ENCODE measurements around the gene NTSR1.

The NTSR1 gene

GRCh38 chr20:62760856-62761758, 52.5 kb downstream of the NTSR1 start:
- no peak overlapping the region for H3K4me3 ChIP-seq (ENCODE audit: low read length)
- TF ChIP-seq, protein P1, sequence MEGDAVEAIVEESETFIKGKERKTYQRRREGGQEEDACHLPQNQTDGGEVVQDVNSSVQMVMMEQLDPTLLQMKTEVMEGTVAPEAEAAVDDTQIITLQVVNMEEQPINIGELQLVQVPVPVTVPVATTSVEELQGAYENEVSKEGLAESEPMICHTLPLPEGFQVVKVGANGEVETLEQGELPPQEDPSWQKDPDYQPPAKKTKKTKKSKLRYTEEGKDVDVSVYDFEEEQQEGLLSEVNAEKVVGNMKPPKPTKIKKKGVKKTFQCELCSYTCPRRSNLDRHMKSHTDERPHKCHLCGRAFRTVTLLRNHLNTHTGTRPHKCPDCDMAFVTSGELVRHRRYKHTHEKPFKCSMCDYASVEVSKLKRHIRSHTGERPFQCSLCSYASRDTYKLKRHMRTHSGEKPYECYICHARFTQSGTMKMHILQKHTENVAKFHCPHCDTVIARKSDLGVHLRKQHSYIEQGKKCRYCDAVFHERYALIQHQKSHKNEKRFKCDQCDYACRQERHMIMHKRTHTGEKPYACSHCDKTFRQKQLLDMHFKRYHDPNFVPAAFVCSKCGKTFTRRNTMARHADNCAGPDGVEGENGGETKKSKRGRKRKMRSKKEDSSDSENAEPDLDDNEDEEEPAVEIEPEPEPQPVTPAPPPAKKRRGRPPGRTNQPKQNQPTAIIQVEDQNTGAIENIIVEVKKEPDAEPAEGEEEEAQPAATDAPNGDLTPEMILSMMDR (IDR thresholded peaks at IDR 0.05; ENCODE audit: insufficient read depth, low read depth, low read length, missing control alignments), result no peak
- no peak for DNase-seq (ENCODE audit: low read depth)

DNA sequence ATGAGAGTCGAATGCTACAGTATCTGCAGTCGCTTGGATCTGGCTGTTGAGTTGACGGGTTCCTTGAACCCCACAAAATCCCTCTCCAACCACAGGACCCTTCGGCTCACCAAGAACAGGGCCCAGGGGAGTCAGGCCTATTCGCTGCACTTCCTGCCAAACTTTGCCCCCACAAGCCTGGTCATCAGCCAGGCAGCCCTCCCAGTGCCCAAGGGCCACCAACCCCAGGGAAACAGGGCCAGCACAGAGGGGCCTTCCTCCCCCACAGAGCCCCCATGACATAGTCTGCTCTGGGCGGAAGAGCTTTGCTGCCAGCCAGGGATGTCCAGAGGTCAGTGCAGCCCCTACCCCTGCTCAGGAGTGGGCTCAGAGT, 53.1 kb downstream of the NTSR1 start:
- TF ChIP-seq, protein P1 (IDR thresholded peaks at IDR 0.05; ENCODE audit: insufficient read depth, low read depth, low read length, missing control alignments), result no peak
- DNase-seq (ENCODE audit: low read depth), result no peak
- H3K4me3 ChIP-seq (ENCODE audit: low read length), result no peak overlapping the region

DNA sequence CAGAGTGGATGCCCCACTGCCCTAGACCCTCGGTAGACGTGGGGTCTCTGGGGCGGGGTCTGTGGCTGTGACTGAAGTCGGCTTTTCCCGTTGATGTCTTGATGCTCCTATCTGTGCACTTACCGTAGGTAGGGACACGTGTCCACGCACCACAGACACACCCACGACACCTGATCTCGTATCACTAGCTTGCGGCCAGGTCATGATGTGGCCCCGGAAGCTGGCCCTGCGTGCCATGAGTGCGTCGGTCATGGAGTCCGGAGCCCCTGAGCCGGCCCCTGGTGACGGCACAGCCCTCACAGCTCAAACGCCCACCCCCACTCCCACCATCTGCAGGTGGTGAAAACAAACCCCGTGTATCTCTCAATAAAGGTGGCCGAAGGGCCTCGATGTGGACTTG, 53.7 kb downstream of the NTSR1 start:
- no peak overlapping the region for H3K4me3 ChIP-seq (ENCODE audit: low read length)
- DNase-seq (ENCODE audit: low read depth), result no peak
- TF ChIP-seq, protein P1 (IDR thresholded peaks at IDR 0.05; ENCODE audit: insufficient read depth, low read depth, low read length, missing control alignments), result no peak

GRCh38 chr20:62762801-62763368, 54.2 kb downstream of the NTSR1 start:
- TF ChIP-seq, protein P1 (IDR thresholded peaks at IDR 0.05; ENCODE audit: insufficient read depth, low read depth, low read length, missing control alignments), result no peak
- no peak overlapping the region for H3K4me3 ChIP-seq (ENCODE audit: low read length)
- DNase-seq (ENCODE audit: low read depth), result no peak

DNA sequence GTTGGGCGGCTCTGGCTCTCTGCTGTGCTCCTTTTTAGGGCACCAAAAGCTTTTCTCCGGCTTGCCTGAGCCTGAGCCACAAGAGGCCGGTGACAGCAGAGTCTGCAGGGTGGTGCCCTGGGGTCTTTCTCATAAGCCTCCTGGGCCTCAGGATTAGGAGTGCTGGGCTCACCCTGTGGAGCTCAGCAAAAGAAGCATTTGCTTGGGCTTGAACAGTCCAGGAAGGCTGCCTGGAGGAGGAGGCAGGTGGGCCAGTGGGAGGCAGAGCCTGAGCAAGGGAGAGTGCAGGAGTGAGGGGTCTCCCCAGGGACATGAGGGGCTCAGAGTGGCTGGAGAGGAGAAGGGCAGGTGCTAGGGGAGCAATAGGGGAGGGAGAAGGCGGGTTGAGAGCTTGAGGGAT, 54.8 kb downstream of the NTSR1 start:
- TF ChIP-seq, protein P1 (IDR thresholded peaks at IDR 0.05; ENCODE audit: insufficient read depth, low read depth, low read length, missing control alignments), result no peak
- no peak for DNase-seq (ENCODE audit: low read depth)
- no peak overlapping the region for H3K4me3 ChIP-seq (ENCODE audit: low read length)

DNA sequence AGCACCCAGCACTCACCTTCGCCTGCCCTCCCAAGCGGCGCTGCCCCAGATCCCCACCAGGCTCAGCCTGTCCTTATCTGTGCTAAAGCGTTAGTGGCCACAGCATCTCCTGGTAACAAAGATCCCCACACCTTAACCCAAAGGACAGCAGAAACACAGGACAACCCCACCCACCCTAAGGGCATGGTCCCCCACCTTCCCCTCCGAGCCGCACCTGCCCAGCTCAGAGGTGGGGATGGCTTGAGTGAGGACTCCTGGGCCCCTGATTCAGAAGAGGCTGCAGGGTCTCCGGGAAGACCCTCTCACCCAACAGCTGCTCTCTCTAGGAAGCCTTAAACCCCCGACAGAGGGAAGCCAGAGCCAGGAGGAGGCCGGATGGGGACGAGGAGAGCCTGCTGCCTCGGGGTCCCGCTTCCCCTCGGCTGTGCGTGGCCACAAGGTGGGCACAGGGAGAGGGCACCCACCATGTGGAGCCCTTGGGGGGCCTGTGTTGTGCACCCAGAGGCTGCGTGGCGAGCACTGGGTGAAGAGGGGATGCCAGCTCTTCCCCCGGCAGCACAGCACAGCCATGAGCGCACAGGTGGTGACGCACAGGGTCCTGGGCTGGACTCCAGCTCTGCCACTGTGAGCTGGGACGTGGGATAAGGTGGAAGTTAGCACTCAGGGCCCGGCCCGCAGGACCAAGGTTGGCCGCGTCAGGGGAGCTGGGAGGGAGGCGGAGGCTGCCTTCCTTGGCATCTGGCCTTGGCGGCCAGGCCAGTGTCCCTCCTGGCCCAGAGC, 55.7 kb downstream of the NTSR1 start:
- H3K4me3 ChIP-seq (ENCODE audit: low read length), result no peak overlapping the region
- DNase-seq (ENCODE audit: low read depth), result no peak
- TF ChIP-seq, protein P1 (IDR thresholded peaks at IDR 0.05; ENCODE audit: insufficient read depth, low read depth, low read length, missing control alignments), result no peak
